Calu3 (cell line): Measurements from ENCODE around the gene TMEM106C. TPM values are rescaled to one million over a fixed set of nuclear protein-coding genes. Genes with fewer than 3 reads are reported as not detected.

ENCODE experiments used
- BruUV-seq: library from RNA; stranded (reverse); fragments of 400-500 nt; replicated peaks from 2 replicates; lab custom pipeline; 2021; lab: Mats Ljungman, UMichigan
- CTCF ChIA-PET: fragments of 300-600 bp; sonication (Branson Sonifier 250); formaldehyde crosslinking; loops from one replicate; lab custom pipeline; 2022; ENCODE audit warnings: antibody characterized with exemption; lab: Charles Lee
- DNase-seq: peaks from one replicate; pipeline ENCODE4 v3.0.0; 2022
- H3K27ac Mint-ChIP-seq: one replicate; pipeline ENCODE4 v1.8.0; 2022; ENCODE audit warnings: mixed read lengths; ENCODE audit not compliant: unreplicated experiment
- H3K27me3 Mint-ChIP-seq: one replicate; pipeline ENCODE4 v1.8.0; 2022; ENCODE audit warnings: mixed read lengths; ENCODE audit not compliant: unreplicated experiment
- H3K36me3 Mint-ChIP-seq: one replicate; pipeline ENCODE4 v1.8.0; 2022; ENCODE audit warnings: mild to moderate bottlenecking, moderate library complexity, mixed read lengths; ENCODE audit not compliant: insufficient read depth, unreplicated experiment
- H3K4me1 Mint-ChIP-seq: one replicate; pipeline ENCODE4 v1.8.0; 2022; ENCODE audit warnings: mild to moderate bottlenecking, low read depth, mixed read lengths; ENCODE audit not compliant: unreplicated experiment
- H3K4me3 Mint-ChIP-seq: one replicate; pipeline ENCODE4 v1.8.0; 2022; ENCODE audit warnings: mild to moderate bottlenecking, low read depth, moderate library complexity, mixed read lengths; ENCODE audit not compliant: unreplicated experiment
- H3K9me3 Mint-ChIP-seq: one replicate; pipeline ENCODE4 v1.8.0; 2022; ENCODE audit warnings: low read depth, mixed read lengths; ENCODE audit not compliant: unreplicated experiment
- intact Hi-C: fragments of 100-400 bp; cut with micrococcal nuclease; formaldehyde crosslinking; loops from one replicate; pipeline ENCODE4 v1.10.0; 2022; ENCODE audit not compliant: unreplicated experiment
- total RNA-seq: library from RNA; stranded (reverse); gene quantifications from 2 replicates; pipeline ENCODE4 v1.2.3, GENCODE V29; 2022
- TF ChIP-seq, protein P1 (sequence below): fragments of 200-600 bp; IDR thresholded peaks from one replicate; pipeline ENCODE4 v1.8.0; 2022; ENCODE audit warnings: antibody characterized with exemption; ENCODE audit not compliant: unreplicated experiment

Gene TMEM106C
- total RNA-seq, 1 experiment from 2014 or later, result 77.3 TPM

- Mint-ChIP-seq H3K4me3 (no peak overlapping the region), H3K27me3 (peaks cover 93% of the 10 kb centered on the region), H3K36me3 (no peaks in the 10 kb centered on the region), H3K4me1 (no peaks in the 10 kb centered on the region), H3K27ac (no peak overlapping the region), H3K9me3 (no peaks in the 10 kb centered on the region)
- intact Hi-C loops, result no loop called here
- TF ChIP-seq, protein P1, sequence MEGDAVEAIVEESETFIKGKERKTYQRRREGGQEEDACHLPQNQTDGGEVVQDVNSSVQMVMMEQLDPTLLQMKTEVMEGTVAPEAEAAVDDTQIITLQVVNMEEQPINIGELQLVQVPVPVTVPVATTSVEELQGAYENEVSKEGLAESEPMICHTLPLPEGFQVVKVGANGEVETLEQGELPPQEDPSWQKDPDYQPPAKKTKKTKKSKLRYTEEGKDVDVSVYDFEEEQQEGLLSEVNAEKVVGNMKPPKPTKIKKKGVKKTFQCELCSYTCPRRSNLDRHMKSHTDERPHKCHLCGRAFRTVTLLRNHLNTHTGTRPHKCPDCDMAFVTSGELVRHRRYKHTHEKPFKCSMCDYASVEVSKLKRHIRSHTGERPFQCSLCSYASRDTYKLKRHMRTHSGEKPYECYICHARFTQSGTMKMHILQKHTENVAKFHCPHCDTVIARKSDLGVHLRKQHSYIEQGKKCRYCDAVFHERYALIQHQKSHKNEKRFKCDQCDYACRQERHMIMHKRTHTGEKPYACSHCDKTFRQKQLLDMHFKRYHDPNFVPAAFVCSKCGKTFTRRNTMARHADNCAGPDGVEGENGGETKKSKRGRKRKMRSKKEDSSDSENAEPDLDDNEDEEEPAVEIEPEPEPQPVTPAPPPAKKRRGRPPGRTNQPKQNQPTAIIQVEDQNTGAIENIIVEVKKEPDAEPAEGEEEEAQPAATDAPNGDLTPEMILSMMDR, result no peak
- BruUV-seq, result no TSS peak
- no peak for DNase-seq
- CTCF ChIA-PET, result no interaction called here
Measured at GRCh38 chr12:47993491-47993890, 30.1 kb downstream of the TMEM106C start.

DNA sequence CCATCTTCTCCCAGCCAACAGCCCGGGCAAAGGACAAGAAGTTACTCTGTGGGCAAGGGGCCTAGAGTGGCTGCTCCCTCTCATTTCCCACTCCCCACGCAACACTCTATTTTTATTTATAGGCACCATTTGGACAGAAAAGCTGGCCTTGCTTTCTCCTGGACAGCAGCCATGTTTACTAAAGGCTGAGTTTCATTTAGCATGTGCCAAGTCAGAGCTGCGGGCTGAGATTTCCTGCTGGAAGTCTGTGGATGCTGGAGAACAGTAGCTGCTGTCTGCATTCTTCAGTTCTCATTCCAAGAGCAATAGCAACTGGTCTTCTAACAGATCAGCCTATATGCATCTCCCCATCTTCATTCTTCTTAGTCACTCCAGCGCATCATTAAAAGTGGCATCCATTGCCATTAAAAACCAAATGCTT lies 32.6 kb downstream of the TMEM106C start:
- Mint-ChIP-seq H3K4me1 (no peaks in the 10 kb centered on the region), H3K9me3 (no peaks in the 10 kb centered on the region), H3K4me3 (no peak overlapping the region), H3K27ac (no peak overlapping the region), H3K36me3 (peaks cover 3% of the 10 kb centered on the region), H3K27me3 (peaks cover 98% of the 10 kb centered on the region)
- no peak for DNase-seq
- CTCF ChIA-PET, result no interaction called here
- TF ChIP-seq, protein P1, result no peak
- intact Hi-C loops, result no loop called here
- BruUV-seq, result no TSS peak

DNA sequence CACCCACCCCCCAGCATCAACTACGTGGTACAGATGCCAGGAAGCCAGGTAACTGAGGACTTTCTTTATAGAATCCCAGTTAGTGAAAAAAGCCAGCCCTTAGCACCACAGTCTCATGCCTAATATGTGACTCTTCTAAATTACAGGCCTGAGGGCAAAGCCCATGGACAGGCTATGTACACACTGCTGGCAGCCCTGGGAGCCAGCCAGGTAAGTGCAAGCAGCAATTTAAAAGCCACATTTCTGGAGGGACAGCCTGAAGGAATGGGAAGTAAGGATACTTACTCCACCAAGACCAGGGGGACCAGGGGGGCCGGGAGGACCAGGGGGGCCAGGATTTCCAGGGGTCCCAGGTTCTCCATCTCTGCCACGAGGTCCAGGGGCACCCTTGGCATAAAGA lies 33.9 kb downstream of the TMEM106C start:
- intact Hi-C loops, result no loop called here
- Mint-ChIP-seq H3K27ac (no peak overlapping the region), H3K4me3 (no peak overlapping the region), H3K36me3 (peaks cover 8% of the 10 kb centered on the region), H3K27me3 (peaks cover 99% of the 10 kb centered on the region), H3K4me1 (no peaks in the 10 kb centered on the region), H3K9me3 (no peaks in the 10 kb centered on the region)
- TF ChIP-seq, protein P1, result no peak
- BruUV-seq, result no TSS peak
- DNase-seq, result no peak
- CTCF ChIA-PET, result no interaction called here

- Mint-ChIP-seq H3K4me3 (no peak overlapping the region), H3K27me3 (peaks cover 98% of the 10 kb centered on the region), H3K27ac (no peak overlapping the region), H3K4me1 (no peaks in the 10 kb centered on the region), H3K9me3 (no peaks in the 10 kb centered on the region), H3K36me3 (peaks cover 8% of the 10 kb centered on the region)
- TF ChIP-seq, protein P1, result no peak
- CTCF ChIA-PET, result no interaction called here
- no TSS peak for BruUV-seq
- no peak for DNase-seq
- intact Hi-C loops, result no loop called here
Measured at GRCh38 chr12:47999816-48000215, 36.4 kb downstream of the TMEM106C start.
